Neural cell (in vitro differentiated cells): ENCODE measurements around the gene HRAS. TPM values are rescaled to one million over a fixed set of nuclear protein-coding genes. Genes with fewer than 3 reads are reported as not detected.

ENCODE experiments used
- H2AFZ ChIP-seq: fragments of 200-600, 300-800 bp; sonication (generic), shearing (Covaris generic); 2 replicates; pipeline ENCODE4 v1.6.0; 2014; ENCODE audit warnings: low read depth, mild to moderate bottlenecking, antibody characterized with exemption, low read length, moderate library complexity
- H3F3A ChIP-seq: fragments of 200-600 bp; shearing (Covaris generic); 2 replicates; pipeline ENCODE4 v1.6.1; 2016; ENCODE audit warnings: mild to moderate bottlenecking, moderate library complexity, mixed read lengths, antibody characterized with exemption, low read length; ENCODE audit not compliant: insufficient read depth, poor library complexity, severe bottlenecking
- H3K27ac ChIP-seq: fragments of 200-600, 300-800 bp; sonication (generic), shearing (Covaris generic); 2 replicates; pipeline ENCODE4 v1.5.1; 2014; ENCODE audit warnings: mild to moderate bottlenecking, low read length, moderate library complexity
- H3K27me3 ChIP-seq: fragments of 300-800, 200-600 bp; sonication (generic), shearing (Covaris generic); 2 replicates; pipeline ENCODE4 v1.6.0; 2014; ENCODE audit warnings: mild to moderate bottlenecking, low read depth, low read length, moderate library complexity; ENCODE audit not compliant: insufficient read depth
- H3K36me3 ChIP-seq: fragments of 300-800, 200-600 bp; sonication (generic), shearing (Covaris generic); 2 replicates; pipeline ENCODE4 v1.5.1; 2014; ENCODE audit warnings: mild to moderate bottlenecking, antibody characterized with exemption, low read length, moderate library complexity; ENCODE audit not compliant: insufficient read depth
- H3K4me2 ChIP-seq: fragments of 300-800, 200-600 bp; sonication (generic), shearing (Covaris generic); 2 replicates; pipeline ENCODE4 v1.6.0; 2014; ENCODE audit warnings: mild to moderate bottlenecking, low read length
- H3K4me3 ChIP-seq: fragments of 300-800, 200-600 bp; sonication (generic), shearing (Covaris generic); 2 replicates; pipeline ENCODE4 v1.5.1; 2014; ENCODE audit warnings: mild to moderate bottlenecking, low read length, moderate library complexity
- H3K79me2 ChIP-seq: fragments of 200-600 bp; shearing (Covaris generic); replicated peaks from 2 replicates; pipeline ENCODE4 v1.6.0; 2014; ENCODE audit warnings: mild to moderate bottlenecking, low read length, moderate library complexity; ENCODE audit not compliant: insufficient read depth
- H3K9ac ChIP-seq: fragments of 300-800, 200-600 bp; sonication (generic), shearing (Covaris generic); 2 replicates; pipeline ENCODE4 v1.6.1; 2016; ENCODE audit warnings: mild to moderate bottlenecking, low read length, mixed read lengths
- H3K9me2 ChIP-seq: fragments of 200-600 bp; shearing (Covaris generic); 2 replicates; pipeline ENCODE4 v1.6.1; 2016; ENCODE audit warnings: mild to moderate bottlenecking, low read length, mixed read lengths; ENCODE audit not compliant: insufficient read depth
- H3K9me3 ChIP-seq: fragments of 200-600, 300-800 bp; sonication (generic), shearing (Covaris generic); 2 replicates; pipeline ENCODE4 v1.6.1; 2016; ENCODE audit warnings: mild to moderate bottlenecking, mixed run types, low read length, moderate library complexity, mixed read lengths
- H4K20me1 ChIP-seq: fragments of 200-600 bp; shearing (Covaris generic); 2 replicates; pipeline ENCODE4 v1.6.1; 2016; ENCODE audit warnings: mild to moderate bottlenecking, mixed run types; ENCODE audit not compliant: insufficient read depth
- EP300 ChIP-seq: fragments of 450-650 bp; conservative IDR thresholded peaks from 2 replicates; pipeline ENCODE4 v1.6.1; 2014; ENCODE audit warnings: antibody characterized with exemption, mild to moderate bottlenecking, moderate library complexity; ENCODE audit not compliant: poor library complexity, severe bottlenecking
- EZH2 ChIP-seq: fragments of 200-600, 300-800 bp; shearing (Covaris generic), sonication (generic); IDR thresholded peaks from 2 replicates; pipeline ENCODE4 v1.6.1; 2014; ENCODE audit warnings: antibody characterized with exemption, low read length, borderline replicate concordance, mild to moderate bottlenecking; ENCODE audit not compliant: insufficient read depth, poor library complexity, severe bottlenecking
- MXI1 ChIP-seq: fragments of 450-650 bp; conservative IDR thresholded peaks from 2 replicates; pipeline ENCODE4 v1.6.1; 2014; ENCODE audit warnings: antibody characterized with exemption, mild to moderate bottlenecking; ENCODE audit not compliant: poor library complexity, severe bottlenecking
- POLR2AphosphoS5 ChIP-seq: IDR thresholded peaks from 2 replicates; pipeline ENCODE4 v1.6.1; 2012
- RAD21 ChIP-seq: fragments of 450-650 bp; conservative IDR thresholded peaks from 2 replicates; pipeline ENCODE4 v1.6.1; 2014; ENCODE audit warnings: antibody characterized with exemption, mild to moderate bottlenecking, moderate library complexity
- SMC3 ChIP-seq: fragments of 450-650 bp; conservative IDR thresholded peaks from 2 replicates; pipeline ENCODE4 v1.6.1; 2014; ENCODE audit warnings: antibody characterized with exemption, mild to moderate bottlenecking, moderate library complexity; ENCODE audit not compliant: poor library complexity
- TAF1 ChIP-seq: IDR thresholded peaks from 2 replicates; pipeline ENCODE4 v1.6.1; 2012; ENCODE audit warnings: low read depth
- polyA plus RNA-seq: library from polyadenylated mRNA; depleted of rRNA; stranded (reverse); fragments of >200 nt; gene quantifications from 2 replicates; pipeline ENCODE4 v1.2.3, GENCODE V29; 2014
- TF ChIP-seq, protein P1 (sequence below): IDR thresholded peaks from 2 replicates; pipeline ENCODE4 v1.6.1; 2012; ENCODE audit warnings: borderline replicate concordance
- TF ChIP-seq, protein P2 (sequence below): fragments of 450-650 bp; IDR thresholded peaks from 2 replicates; pipeline ENCODE4 v1.5.1; 2014; ENCODE audit warnings: antibody characterized with exemption, mild to moderate bottlenecking, moderate library complexity; ENCODE audit not compliant: poor library complexity, severe bottlenecking

Gene HRAS
- polyA plus RNA-seq, 1 donor from 2014 or later = 120 TPM

DNA sequence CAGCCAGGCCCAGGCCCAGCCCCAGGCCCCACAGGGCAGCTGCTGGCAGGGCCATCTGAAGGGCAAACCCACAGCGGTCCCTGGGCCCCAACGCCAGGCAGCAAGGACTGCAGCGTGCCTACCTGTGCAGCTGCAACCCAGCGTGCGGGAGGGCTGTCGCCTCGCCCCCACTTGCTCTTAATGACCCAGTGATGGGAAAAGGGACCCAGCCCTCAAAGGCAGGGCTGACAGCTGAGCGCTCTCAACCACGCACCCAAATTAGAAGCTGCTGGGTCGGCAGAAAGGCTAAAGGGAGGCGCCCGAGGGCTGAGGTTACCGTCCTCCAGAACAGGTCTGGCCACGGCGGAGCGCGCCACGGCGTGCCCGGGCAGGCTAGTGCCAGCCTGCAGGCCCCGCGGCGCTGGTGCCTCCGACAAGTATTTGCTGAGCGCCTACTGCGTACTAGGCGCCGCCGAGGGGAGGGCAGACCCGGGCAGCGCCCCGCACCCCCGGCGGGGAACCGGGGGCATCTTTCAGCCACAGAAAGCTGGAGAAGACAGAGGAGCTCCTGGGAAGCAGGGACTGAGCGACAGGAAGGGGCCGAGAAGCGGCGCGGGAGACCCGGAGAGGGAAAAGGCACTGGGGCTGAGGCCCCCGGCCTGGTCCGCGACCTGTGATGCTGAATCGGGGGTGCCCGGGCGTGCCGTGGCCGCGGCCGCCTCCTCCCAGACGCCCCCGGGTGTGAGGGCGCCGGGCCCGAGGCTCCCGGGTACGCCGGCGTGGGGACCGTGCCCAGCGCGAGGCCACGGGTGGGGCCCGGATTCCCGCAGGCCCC is 773 bp downstream of the HRAS start:
- H3K79me2 ChIP-seq = peaks cover 8% of the 10 kb centered on the region
- H3K4me3 ChIP-seq = peak overlapping the region; percentile 92
- H2AFZ ChIP-seq = no peak overlapping the region
- no peak overlapping the region for H3K27ac ChIP-seq
- H3K9me3 ChIP-seq = no peaks in the 10 kb centered on the region
- peak overlapping the region; percentile 82 for H3K9ac ChIP-seq
- no peaks in the 10 kb centered on the region for H4K20me1 ChIP-seq
- TF ChIP-seq SMC3 = no peak
- no peak for TF ChIP-seq POLR2AphosphoS5
- TF ChIP-seq, protein P1, sequence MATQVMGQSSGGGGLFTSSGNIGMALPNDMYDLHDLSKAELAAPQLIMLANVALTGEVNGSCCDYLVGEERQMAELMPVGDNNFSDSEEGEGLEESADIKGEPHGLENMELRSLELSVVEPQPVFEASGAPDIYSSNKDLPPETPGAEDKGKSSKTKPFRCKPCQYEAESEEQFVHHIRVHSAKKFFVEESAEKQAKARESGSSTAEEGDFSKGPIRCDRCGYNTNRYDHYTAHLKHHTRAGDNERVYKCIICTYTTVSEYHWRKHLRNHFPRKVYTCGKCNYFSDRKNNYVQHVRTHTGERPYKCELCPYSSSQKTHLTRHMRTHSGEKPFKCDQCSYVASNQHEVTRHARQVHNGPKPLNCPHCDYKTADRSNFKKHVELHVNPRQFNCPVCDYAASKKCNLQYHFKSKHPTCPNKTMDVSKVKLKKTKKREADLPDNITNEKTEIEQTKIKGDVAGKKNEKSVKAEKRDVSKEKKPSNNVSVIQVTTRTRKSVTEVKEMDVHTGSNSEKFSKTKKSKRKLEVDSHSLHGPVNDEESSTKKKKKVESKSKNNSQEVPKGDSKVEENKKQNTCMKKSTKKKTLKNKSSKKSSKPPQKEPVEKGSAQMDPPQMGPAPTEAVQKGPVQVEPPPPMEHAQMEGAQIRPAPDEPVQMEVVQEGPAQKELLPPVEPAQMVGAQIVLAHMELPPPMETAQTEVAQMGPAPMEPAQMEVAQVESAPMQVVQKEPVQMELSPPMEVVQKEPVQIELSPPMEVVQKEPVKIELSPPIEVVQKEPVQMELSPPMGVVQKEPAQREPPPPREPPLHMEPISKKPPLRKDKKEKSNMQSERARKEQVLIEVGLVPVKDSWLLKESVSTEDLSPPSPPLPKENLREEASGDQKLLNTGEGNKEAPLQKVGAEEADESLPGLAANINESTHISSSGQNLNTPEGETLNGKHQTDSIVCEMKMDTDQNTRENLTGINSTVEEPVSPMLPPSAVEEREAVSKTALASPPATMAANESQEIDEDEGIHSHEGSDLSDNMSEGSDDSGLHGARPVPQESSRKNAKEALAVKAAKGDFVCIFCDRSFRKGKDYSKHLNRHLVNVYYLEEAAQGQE = no peak
- no peak for TF ChIP-seq EZH2
- TF ChIP-seq RAD21 = no peak
- no peak for TF ChIP-seq TAF1
- no peak for TF ChIP-seq EP300
- TF ChIP-seq, protein P2, sequence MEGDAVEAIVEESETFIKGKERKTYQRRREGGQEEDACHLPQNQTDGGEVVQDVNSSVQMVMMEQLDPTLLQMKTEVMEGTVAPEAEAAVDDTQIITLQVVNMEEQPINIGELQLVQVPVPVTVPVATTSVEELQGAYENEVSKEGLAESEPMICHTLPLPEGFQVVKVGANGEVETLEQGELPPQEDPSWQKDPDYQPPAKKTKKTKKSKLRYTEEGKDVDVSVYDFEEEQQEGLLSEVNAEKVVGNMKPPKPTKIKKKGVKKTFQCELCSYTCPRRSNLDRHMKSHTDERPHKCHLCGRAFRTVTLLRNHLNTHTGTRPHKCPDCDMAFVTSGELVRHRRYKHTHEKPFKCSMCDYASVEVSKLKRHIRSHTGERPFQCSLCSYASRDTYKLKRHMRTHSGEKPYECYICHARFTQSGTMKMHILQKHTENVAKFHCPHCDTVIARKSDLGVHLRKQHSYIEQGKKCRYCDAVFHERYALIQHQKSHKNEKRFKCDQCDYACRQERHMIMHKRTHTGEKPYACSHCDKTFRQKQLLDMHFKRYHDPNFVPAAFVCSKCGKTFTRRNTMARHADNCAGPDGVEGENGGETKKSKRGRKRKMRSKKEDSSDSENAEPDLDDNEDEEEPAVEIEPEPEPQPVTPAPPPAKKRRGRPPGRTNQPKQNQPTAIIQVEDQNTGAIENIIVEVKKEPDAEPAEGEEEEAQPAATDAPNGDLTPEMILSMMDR = no peak
- TF ChIP-seq MXI1 = no peak
- no peaks in the 10 kb centered on the region for H3K27me3 ChIP-seq
- H3K4me2 ChIP-seq = peak overlapping the region; percentile 80
- no peaks in the 10 kb centered on the region for H3K9me2 ChIP-seq
- no peaks in the 10 kb centered on the region for H3K36me3 ChIP-seq
- H3F3A ChIP-seq = no peaks in the 10 kb centered on the region

- Histone ChIP-seq H3K27me3 (no peaks in the 10 kb centered on the region), H2AFZ (no peak overlapping the region), H4K20me1 (no peaks in the 10 kb centered on the region), H3K9ac (peak overlapping the region; percentile 82), H3K9me3 (no peaks in the 10 kb centered on the region), H3K79me2 (peaks cover 8% of the 10 kb centered on the region), H3K36me3 (no peaks in the 10 kb centered on the region), H3F3A (no peaks in the 10 kb centered on the region), H3K27ac (no peak overlapping the region), H3K9me2 (no peaks in the 10 kb centered on the region), H3K4me2 (peak overlapping the region; percentile 80), H3K4me3 (peak overlapping the region; percentile 92)
- TF ChIP-seq EP300 (no peak), MXI1 (no peak), RAD21 (no peak), POLR2AphosphoS5 (no peak), SMC3 (no peak), EZH2 (no peak)
- TF ChIP-seq, protein P2 = no peak
Observed at GRCh38 chr11:533586-534395, 1.6 kb downstream of the HRAS start.
